Globus pallidus (tissue), 1 donor: ENCODE data around the gene CPNE4.
"Not testable (repeated sequence)": the region's sequence is repeated elsewhere in the genome, so short reads cannot be mapped to it uniquely, and the experiment has no call there.

Experiments
- DNase-seq: peaks from one replicate; pipeline ENCODE4 v3.0.0-alpha.2; 2015; ENCODE audit warnings: low spot score

Gene CPNE4

DNA sequence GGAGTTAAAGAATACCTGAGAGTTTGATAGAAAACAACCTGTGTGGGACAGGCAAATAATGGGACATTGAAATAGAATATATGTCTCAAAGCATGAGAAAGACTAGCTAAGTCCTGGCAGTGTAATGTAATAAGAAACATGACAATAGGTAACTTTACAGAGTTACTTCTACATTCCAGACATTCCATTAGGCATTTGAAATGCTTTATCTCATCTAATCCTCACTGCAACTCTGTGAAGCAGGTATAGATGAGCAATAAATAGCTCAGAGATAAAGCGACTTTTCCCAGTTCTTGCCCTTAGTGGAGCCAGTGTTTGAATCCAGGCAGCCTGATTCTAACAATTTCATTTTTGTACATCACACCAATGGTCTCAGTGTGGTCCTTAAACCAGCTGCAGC is 76.8 kb downstream of the CPNE4 start:
- DNase-seq, result no peak

DNA sequence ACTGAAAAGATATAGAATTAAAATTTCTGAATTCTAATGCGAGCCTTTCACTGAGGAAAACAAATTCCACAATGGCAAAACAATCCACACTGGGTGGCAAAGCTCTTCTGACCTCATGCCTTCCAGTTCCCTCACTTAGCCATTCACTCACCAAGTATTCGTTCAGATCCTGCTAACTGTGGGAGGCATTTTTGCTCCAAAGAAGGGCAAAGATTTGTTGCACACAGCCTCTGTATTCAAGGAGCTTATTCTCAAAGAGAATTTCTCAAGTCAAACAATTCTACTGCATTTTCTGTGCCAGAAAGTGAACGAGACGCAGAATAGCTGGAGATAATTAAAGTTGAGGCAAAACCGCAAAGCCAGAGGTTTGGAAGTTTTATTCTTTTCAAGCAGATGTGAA is 77.3 kb downstream of the CPNE4 start:
- no peak for DNase-seq

GRCh38 chr3:131948806-131949205 is 86.0 kb downstream of the CPNE4 start:
- DNase-seq, result no peak

GRCh38 chr3:131944676-131945075 is 90.1 kb downstream of the CPNE4 start:
- no peak for DNase-seq

DNA sequence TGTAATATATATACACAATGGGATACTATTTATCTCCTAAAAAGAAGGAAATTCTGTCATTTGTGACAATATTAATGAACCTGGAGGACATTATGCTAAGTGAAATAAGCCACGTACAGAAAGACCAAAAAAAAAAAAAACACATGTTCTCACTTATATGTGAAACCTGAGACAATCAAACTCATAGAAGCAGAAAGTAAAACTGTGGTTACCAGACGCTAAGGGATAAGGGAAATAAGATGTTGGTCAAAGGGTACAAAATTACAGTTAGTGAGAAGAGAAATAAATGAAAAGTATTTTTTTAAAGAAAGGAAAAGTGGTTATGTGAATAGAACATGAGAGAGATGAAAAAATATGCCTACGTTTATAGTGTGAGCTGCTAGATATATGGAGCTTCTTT is 101.1 kb downstream of the CPNE4 start:
- DNase-seq, result no peak

- no peak for DNase-seq
Observed at GRCh38 chr3:131928593-131928992, 106.2 kb downstream of the CPNE4 start.

GRCh38 chr3:131925571-131925970 is 109.2 kb downstream of the CPNE4 start:
- no peak for DNase-seq

DNA sequence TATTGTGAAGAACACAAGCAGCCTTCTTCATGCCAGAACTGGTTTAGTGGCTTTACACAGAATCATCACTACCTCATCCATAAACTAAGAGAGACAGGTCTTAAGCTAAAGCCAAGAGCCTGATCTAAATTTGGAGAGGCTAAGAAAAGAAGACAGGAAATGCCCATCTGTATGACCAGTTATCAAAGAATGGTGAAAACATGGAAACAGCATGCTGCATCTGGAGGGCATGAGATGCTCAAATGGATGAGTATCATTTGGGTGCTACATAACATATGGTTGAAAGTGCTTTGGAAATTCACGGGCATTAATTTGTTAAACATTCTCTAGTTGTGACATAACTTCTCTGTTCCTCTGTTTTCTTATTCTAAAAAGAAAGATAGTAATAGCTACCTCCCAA is 112.5 kb downstream of the CPNE4 start:
- no peak for DNase-seq

GRCh38 chr3:131917006-131917405 is 117.8 kb downstream of the CPNE4 start:
- DNase-seq, result no peak

- DNase-seq, result no peak
Observed at GRCh38 chr3:131914090-131914691, 120.6 kb downstream of the CPNE4 start.

DNA sequence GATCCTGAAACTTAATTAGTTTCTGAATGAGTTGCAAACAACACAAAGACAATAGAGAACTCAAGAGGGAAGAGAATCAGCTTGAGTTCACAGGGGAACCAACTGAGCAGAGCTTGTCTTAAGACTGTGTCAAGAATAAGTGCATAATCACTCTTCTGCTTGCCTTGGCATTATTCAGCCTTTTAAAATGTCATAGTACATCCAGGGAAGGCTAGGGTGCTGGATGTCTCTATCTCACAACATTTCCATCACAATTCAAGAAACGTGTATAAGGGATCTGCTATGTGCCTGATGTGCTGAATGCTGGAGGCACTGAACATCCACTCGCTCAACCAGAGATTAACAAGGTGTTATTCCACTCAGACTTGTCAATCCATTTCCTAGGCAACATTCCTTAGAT is 122.6 kb downstream of the CPNE4 start:
- DNase-seq, result no peak

DNA sequence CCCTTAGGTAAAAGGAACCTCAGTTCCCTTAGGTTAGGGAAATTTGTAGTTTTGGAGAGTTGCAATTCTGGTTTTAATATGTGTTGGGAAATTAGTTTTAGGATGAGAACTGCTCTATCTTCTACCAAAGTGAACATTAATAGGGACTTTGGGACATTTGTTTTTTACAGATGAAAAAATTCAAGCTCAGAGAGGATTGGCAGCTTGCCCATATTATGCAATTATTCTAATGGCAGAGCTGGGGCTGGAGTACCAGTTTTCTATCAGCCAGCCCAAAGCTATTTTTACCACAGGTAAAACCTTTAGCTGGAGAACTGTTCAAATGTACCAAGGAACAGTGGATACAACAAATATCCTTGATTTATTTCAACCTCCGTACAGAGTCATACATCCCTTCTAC is 127.0 kb downstream of the CPNE4 start:
- DNase-seq, result no peak

GRCh38 chr3:131903988-131904415 is 130.8 kb downstream of the CPNE4 start:
- DNase-seq, result no peak

- DNase-seq, result no peak
Observed at GRCh38 chr3:131901686-131902085, 133.1 kb downstream of the CPNE4 start.

DNA sequence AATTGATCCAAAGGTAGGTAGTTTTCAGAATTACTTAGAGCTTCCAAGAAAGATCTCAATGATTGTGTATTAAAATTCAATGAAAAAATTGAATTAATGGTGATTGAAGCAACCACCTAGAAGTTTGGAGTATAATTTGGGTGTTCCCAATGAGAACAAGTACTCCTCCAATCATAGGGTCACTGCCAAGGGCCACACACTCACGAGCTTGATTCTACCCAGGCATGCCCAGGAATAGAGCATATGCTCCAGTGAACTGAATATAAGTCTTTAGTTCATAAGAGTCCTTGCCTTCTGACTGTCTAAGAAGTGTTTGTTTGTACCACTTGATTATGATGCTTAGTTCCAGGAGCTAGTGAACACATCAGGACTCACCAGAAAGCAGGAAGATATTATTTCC is 133.9 kb downstream of the CPNE4 start:
- DNase-seq, result no peak

DNA sequence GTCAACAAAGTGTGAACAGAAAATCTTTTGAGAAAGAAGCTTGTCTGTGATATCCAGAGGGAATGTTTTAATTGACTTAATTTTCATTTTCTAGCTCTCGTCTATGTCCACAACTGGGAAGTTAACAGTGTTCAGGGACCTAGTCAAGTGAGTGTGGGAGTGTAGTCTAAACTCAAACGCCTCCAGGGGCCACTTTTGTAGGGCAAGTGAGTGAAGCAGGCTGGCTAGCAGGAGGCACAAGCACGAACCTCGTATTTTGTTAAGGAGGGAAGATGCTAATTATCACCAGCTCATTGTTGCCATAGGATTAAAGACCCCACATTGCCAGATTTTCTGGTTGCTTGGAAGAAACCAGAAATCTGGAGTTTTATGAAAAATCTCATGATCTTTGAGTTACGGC is 135.8 kb downstream of the CPNE4 start:
- no peak for DNase-seq

DNA sequence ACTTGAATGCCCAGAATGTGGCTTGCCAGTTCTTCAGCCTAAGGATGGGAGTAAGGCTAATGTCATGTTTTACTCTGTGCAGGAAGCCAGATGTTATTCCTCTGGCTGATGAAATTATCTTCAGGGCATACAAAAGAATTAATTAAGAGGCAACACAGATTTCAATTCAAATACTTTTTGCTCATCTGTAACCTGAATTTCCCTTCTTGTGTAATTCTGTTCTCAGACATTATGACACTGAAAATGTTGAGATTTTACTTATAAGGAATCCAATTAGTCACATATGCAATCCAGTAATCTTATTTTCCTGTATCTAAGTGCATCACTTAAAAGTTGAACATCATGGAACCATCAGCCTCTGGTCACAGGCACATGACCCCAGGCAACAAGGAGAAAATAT is 136.5 kb downstream of the CPNE4 start:
- no peak for DNase-seq

- DNase-seq, result no peak
Observed at GRCh38 chr3:131896285-131896684, 138.5 kb downstream of the CPNE4 start.

GRCh38 chr3:131895766-131896165 is 139.0 kb downstream of the CPNE4 start:
- no peak for DNase-seq

GRCh38 chr3:131892331-131892730 is 142.5 kb downstream of the CPNE4 start:
- DNase-seq, result no peak

DNA sequence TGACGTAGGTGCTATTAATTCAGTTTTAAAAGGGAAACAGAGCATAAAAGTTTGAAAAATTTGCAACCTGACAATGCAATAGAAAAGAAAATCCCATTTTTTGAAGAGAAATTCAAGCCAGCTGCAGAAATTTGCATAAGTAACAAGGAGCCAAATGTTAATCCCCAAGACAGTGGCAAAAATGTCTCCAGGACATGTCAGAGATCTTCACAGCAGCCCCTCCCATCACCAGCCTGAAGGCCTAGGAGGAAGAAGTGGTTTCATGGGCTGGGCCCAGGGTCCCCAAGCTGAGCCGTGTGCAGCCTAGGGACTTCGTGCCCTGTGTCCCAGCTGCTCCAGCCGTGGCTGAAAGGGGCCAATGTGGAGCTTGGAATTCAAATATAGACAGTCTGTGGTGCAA is 148.9 kb downstream of the CPNE4 start:
- not testable (repeated sequence) for DNase-seq

GRCh38 chr3:131883711-131884407 is 151.0 kb downstream of the CPNE4 start:
- DNase-seq, result no peak

DNA sequence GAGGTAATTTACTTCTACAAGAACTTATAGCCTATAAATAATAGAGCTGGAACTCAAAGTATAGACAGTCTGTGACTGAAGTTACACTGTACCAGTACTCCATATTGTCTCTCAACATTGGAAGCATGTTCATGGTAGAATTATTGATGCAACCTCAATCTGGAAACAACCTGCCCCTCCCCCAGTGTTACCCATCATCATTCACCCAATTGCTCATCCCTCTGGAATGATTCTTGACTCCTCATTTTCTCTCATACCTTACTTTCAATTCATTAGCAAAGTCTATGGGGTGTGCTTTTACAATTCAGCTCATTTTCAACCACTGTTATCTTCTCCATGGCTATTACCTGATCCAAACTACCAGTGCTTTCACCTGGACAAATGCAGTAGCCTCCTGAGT is 151.7 kb downstream of the CPNE4 start:
- DNase-seq, result no peak

DNA sequence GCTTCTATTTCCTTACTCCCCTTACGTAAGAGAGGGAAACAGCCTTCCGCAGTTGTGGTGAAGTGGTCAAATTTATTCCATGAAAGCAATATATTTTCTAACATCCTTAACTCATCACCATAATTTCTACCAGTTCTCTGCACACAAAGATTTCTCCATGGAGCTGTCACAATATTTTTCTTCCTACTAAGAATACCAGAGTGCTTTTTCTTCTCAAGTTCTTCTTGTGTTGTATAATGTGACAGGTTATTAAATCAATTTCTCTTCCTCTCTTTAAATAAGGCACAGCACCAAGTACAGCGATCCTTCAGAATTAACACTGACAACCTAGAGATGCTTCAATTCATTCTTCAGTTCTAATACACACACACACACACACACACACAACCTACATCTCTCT is 153.0 kb downstream of the CPNE4 start:
- DNase-seq, result no peak
